OCI-LY3 (cell line): Measurements from ENCODE around the gene CUBN.

Experiments
- EZH2phosphoT487 ChIP-seq: fragments of 200-600 bp; shearing (Covaris generic); IDR thresholded peaks from 2 replicates; pipeline ENCODE4 v1.6.1; 2018; ENCODE audit warnings: antibody characterized with exemption, mixed run types, low read depth
- TF ChIP-seq, protein P1 (sequence below): fragments of 200-600, 300-600 bp; sonication (generic); IDR thresholded peaks from 2 replicates; pipeline ENCODE4 v1.5.1; 2014; ENCODE audit warnings: antibody characterized with exemption, low read length, low read depth

DNA sequence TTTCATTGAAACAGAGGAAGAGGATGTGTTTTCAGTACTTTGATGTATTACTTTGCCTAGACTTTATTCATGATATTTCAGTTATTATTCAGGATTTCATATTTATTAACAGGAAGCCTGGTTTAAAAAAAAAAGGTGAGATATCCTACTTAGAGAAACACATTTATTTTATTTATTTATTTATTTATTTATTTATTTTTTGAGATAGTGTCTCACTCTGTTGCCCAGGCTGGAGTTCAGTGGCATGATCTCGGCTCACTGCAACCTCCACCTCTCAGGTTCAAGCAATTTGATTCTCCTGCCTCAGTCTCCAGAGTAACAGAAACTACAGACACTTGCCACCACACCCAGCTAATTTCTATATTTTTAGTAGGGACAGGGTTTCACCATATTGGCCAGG, 47.4 kb upstream of the CUBN start:
- TF ChIP-seq, protein P1, sequence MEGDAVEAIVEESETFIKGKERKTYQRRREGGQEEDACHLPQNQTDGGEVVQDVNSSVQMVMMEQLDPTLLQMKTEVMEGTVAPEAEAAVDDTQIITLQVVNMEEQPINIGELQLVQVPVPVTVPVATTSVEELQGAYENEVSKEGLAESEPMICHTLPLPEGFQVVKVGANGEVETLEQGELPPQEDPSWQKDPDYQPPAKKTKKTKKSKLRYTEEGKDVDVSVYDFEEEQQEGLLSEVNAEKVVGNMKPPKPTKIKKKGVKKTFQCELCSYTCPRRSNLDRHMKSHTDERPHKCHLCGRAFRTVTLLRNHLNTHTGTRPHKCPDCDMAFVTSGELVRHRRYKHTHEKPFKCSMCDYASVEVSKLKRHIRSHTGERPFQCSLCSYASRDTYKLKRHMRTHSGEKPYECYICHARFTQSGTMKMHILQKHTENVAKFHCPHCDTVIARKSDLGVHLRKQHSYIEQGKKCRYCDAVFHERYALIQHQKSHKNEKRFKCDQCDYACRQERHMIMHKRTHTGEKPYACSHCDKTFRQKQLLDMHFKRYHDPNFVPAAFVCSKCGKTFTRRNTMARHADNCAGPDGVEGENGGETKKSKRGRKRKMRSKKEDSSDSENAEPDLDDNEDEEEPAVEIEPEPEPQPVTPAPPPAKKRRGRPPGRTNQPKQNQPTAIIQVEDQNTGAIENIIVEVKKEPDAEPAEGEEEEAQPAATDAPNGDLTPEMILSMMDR, result no peak
- no peak for TF ChIP-seq EZH2phosphoT487
